Left lung (tissue), 10 donors: ENCODE results near the gene UBE2Q2. TPM values are rescaled to one million over a fixed set of nuclear protein-coding genes. Genes with fewer than 3 reads are reported as not detected.
"Not testable (repeated sequence)": the region's sequence is repeated elsewhere in the genome, so short reads cannot be mapped to it uniquely, and the experiment has no call there.

Source experiments
- ATAC-seq: fragments of 200-7000 bp; cut with Tn5 transposase; one replicate; pipeline ENCODE4 v1.9.1; 2020; ENCODE audit warnings: moderate library complexity
- DNase-seq, 4 donors: peaks; one replicate each; pipeline ENCODE4 v3.0.0-alpha.2; 2013 to 2020
- H3K27ac ChIP-seq, 2 donors: fragments of 200-600 bp; sonication (generic) in 1 of 2; one replicate each; pipeline versions ENCODE4 v1.5.0 to v1.8.0; 2020 to 2021
- H3K27me3 ChIP-seq, 2 donors: fragments of 200-600 bp; sonication (generic) in 1 of 2; one replicate each; pipeline versions ENCODE4 v1.5.0 to v1.8.0; 2020 to 2021
- H3K36me3 ChIP-seq, 2 donors: fragments of 200-600 bp; sonication (generic) in 1 of 2; one replicate each; pipeline versions ENCODE4 v1.5.0 to v1.8.0; 2020 to 2021
- H3K4me1 ChIP-seq, 2 donors: fragments of 200-600 bp; one replicate each; pipeline ENCODE4 v1.8.0; 2021
- H3K4me3 ChIP-seq, 2 donors: fragments of 200-600 bp; sonication (generic) in 1 of 2; one replicate each; pipeline versions ENCODE4 v1.5.0 to v1.8.0; 2020 to 2021; ENCODE audit warnings: mild to moderate bottlenecking in 1 of 2
- H3K9me3 ChIP-seq, 2 donors: fragments of 200-600 bp; sonication (generic) in 1 of 2; one replicate each; pipeline versions ENCODE4 v1.5.0 to v1.8.0; 2020 to 2021
- intact Hi-C, 2 donors: fragments of 100-400 bp; cut with DNase I; formaldehyde crosslinking; loops; one replicate each; pipeline versions ENCODE4 v1.11.2 to v1.14.2; 2022
- polyA plus RNA-seq, 6 donors: library from polyadenylated mRNA; unstranded; fragments of 120-200 nt; gene quantifications; one replicate each; pipeline ENCODE4 v1.2.1, GENCODE V29; 2013; ENCODE audit not compliant: insufficient read length in 6 of 6
- total RNA-seq, 2 donors: library from RNA; stranded (reverse); fragmentation: NEBNext Ultra II Directional; extraction: Animal tissue kit (Norgen Biotek cat#: 25700); gene quantifications; one replicate each; pipeline ENCODE4 v1.2.1, GENCODE V29; 2021
- TF ChIP-seq, protein P1 (sequence below), 2 donors: fragments of 200-600 bp; sonication (generic) in 1 of 2; IDR thresholded peaks; one replicate each; pipeline versions ENCODE4 v1.5.0 to v1.8.0; 2021; ENCODE audit warnings: antibody characterized with exemption in 2 of 2
- donor health status: DM: no; HTN: yes; CAD: no.
- donor health status: DM: no; HTN: no; CAD: no.

The UBE2Q2 gene
- total and polyA plus RNA-seq, 8 donors, result 30.4 to 64.6 (median 53.1) TPM

DNA sequence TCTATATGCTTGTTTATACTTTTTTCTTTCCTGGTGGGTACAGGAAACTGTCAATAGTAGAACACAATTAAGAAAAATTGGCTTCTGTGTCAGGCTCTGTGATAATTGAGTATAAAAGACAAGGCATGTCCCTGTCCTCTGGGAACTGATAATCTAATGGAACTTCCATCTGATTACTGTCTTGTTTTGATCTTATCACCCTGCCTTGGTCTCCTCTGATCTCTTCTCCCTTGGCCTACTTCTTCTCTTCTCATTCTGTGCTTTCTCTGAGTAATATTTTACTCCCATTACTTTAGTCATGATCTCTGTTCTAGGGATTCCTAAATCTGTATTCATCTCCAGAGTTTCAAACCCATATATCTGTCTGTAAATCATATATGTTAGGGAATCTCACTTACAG is 14.6 kb downstream of the UBE2Q2 start:
- Histone ChIP-seq H3K9me3 (no peaks in the 10 kb centered on the region), H3K27ac (no peak overlapping the region), H3K4me3 (no peak overlapping the region), H3K4me1 (no peaks in the 10 kb centered on the region), H3K27me3 (no peaks in the 10 kb centered on the region), H3K36me3 (peaks cover 0 to 10% of the 10 kb centered on the region in 2 donors)
- DNase-seq (no peak), ATAC-seq (no peak)
- intact Hi-C loops, result no loop called here
- TF ChIP-seq, protein P1, sequence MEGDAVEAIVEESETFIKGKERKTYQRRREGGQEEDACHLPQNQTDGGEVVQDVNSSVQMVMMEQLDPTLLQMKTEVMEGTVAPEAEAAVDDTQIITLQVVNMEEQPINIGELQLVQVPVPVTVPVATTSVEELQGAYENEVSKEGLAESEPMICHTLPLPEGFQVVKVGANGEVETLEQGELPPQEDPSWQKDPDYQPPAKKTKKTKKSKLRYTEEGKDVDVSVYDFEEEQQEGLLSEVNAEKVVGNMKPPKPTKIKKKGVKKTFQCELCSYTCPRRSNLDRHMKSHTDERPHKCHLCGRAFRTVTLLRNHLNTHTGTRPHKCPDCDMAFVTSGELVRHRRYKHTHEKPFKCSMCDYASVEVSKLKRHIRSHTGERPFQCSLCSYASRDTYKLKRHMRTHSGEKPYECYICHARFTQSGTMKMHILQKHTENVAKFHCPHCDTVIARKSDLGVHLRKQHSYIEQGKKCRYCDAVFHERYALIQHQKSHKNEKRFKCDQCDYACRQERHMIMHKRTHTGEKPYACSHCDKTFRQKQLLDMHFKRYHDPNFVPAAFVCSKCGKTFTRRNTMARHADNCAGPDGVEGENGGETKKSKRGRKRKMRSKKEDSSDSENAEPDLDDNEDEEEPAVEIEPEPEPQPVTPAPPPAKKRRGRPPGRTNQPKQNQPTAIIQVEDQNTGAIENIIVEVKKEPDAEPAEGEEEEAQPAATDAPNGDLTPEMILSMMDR (IDR thresholded peaks at IDR 0.05), result no peak

DNA sequence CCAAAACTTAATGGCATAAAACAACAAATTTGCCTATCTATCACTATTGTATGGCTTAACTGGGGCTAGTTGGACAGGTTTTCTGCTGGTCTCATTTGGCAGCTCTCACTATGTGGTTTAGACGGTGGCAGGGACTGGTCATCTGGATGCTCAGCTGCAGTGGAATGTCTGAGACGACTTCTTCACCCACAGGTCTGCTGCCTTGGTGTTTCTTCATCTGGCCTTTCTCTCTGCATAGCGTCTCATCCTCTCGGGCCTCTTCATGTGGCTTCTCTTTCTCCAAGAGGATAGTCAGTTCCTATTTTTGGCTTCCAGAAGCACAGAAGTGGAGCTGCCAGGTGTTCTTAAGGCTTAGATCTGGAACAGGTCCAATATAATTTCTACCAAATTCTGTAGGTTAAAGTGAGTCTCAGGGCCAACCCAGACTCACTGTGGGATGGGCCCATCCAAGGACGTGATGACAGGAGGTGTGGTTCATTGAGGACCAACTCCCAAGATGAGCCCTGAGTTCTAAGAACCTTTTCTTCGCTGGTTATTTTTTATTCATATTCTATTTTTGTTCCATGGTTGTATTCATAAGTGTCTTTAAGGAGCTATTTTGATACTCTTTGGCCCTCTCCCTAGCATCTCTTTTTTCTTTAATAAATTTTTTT is 18.6 kb downstream of the UBE2Q2 start:
- Histone ChIP-seq H3K4me1 (no peaks in the 10 kb centered on the region), H3K4me3 (no peak overlapping the region), H3K27me3 (no peaks in the 10 kb centered on the region), H3K27ac (no peak overlapping the region), H3K36me3 (peaks cover 0 to 12% of the 10 kb centered on the region in 2 donors), H3K9me3 (no peaks in the 10 kb centered on the region)
- ATAC-seq (no peak), DNase-seq (no peak)
- TF ChIP-seq, protein P1 (IDR thresholded peaks at IDR 0.05), result no peak
- intact Hi-C loops, result no loop called here

DNA sequence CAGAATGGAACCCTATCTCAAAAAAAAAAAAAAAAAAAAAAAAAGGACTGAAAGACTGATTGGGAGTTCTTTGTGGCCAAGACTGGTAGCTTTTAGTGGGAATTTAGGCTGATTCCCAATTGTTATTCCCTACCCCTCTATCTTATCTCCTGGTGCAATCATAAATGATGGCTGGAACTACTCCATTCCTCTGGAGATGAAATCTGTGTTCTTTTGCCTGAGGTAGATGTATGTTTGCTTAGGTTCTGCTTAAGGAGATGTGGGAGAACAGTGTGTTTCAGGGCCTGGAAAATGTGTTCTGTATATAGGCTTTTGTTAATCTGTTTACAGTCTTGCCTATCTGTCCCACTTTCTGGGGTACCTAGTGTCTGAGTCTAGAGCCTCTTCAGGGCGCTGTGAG is 19.5 kb downstream of the UBE2Q2 start:
- intact Hi-C loops, result no loop called here
- Histone ChIP-seq H3K4me3 (no peak overlapping the region), H3K36me3 (peaks cover 0 to 12% of the 10 kb centered on the region in 2 donors), H3K9me3 (no peaks in the 10 kb centered on the region), H3K27ac (no peak overlapping the region), H3K27me3 (no peaks in the 10 kb centered on the region), H3K4me1 (no peaks in the 10 kb centered on the region)
- no peak for ATAC-seq
- no peak for DNase-seq
- TF ChIP-seq, protein P1 (IDR thresholded peaks at IDR 0.05), result no peak

DNA sequence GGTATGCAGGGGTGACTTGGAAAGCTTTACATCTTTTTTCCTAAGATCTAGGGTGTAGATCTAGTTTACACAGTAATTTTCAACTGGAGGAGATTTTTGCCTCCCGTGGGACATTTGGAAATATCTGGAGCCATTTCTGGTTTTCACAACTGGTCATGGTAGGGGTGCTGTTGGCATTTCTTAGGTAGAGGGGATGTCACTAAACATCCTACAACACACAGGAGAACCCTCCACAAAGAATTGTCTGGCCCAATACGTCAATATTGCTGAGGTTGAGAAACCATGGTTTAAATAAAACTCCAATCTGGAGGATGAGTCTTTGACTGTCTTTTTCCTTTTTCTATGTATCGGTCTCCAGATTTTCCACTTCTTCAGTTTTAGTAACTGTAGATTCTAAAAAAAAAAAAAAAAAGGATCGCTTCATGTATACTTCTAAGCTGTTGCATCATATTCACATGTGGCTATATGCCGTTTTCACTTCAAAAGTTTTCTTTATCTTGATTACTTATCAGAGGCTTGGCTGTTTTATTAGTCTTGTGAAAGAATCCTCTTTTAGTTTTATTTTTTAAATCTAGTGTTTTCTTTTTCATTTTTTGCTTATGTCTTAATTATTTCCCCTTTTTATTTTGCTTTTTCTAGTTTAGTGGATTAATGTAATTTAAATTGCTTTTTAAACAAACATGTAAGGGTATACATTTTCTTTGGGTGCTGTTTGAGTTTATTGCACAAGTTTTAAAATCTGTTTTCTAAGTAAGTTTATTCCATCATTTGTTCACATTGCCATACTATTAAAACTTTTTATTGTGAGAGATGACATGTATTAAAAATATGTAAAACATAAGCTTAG is 21.2 kb downstream of the UBE2Q2 start:
- H3K4me3 ChIP-seq, result no peak overlapping the region
- intact Hi-C loops, result no loop called here
- no peaks in the 10 kb centered on the region for H3K4me1 ChIP-seq
- peak in 1 of 4 donors; percentile 26 for DNase-seq
- ATAC-seq, result no peak
- H3K27ac ChIP-seq, result no peak overlapping the region
- no peaks in the 10 kb centered on the region for H3K27me3 ChIP-seq
- TF ChIP-seq, protein P1 (IDR thresholded peaks at IDR 0.05), result no peak
- no peaks in the 10 kb centered on the region for H3K9me3 ChIP-seq
- H3K36me3 ChIP-seq, result peaks cover 0 to 12% of the 10 kb centered on the region in 2 donors

DNA sequence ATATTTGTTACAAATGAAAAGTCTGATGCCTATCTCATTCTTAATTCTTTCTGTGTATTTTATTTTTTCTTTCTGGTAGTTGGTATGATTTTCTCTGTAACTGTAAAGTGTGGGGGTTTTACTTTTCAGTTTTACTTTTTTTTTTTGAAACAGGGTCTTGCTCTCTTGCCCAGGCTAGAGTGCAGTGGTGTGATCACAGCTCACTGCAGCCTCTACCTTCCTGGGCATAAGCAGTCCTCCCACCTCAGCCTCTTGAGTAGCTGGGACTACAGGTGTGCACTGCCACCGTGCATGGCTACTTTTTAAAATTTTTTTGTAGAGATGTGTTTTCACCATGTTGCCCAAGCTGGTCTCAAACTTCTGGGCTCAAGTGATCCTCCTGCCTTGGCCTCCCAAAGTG is 22.8 kb downstream of the UBE2Q2 start:
- H3K9me3 ChIP-seq, H3K4me3 ChIP-seq, intact Hi-C loops, ATAC-seq, H3K27ac ChIP-seq, DNase-seq, H3K27me3 ChIP-seq, H3K4me1 ChIP-seq: not testable (repeated sequence)
- peaks cover 0 to 16% of the 10 kb centered on the region in 2 donors for H3K36me3 ChIP-seq
